Hepatocyte (in vitro differentiated cells): ENCODE results near the gene GABPA. TPM values are rescaled to one million over a fixed set of nuclear protein-coding genes. Genes with fewer than 3 reads are reported as not detected.

Experiments
- DNase-seq: peaks from one replicate; pipeline ENCODE4 v3.0.0-alpha.2; 2016; ENCODE audit warnings: low spot score
- H2AFZ ChIP-seq: fragments of 200-600 bp; sonication (generic); 2 replicates; pipeline ENCODE4 v1.6.0; 2016; ENCODE audit warnings: antibody characterized with exemption, mild to moderate bottlenecking
- H3K27ac ChIP-seq: fragments of 200-600 bp; sonication (generic); 2 replicates; pipeline ENCODE4 v1.5.1; 2016; ENCODE audit warnings: mild to moderate bottlenecking
- H3K27me3 ChIP-seq: fragments of 200-600 bp; sonication (generic); 2 replicates; pipeline ENCODE4 v1.6.1; 2016
- H3K36me3 ChIP-seq: fragments of 200-600 bp; sonication (generic); replicated peaks from 2 replicates; pipeline ENCODE4 v1.5.1; 2016; ENCODE audit warnings: low read depth; ENCODE audit not compliant: insufficient read depth
- H3K4me1 ChIP-seq: fragments of 200-600 bp; sonication (generic); 2 replicates; pipeline ENCODE4 v1.5.1; 2016; ENCODE audit warnings: mild to moderate bottlenecking, moderate library complexity; ENCODE audit not compliant: insufficient read depth
- H3K4me2 ChIP-seq: fragments of 200-600 bp; sonication (generic); 2 replicates; pipeline ENCODE4 v1.6.0; 2016
- H3K4me3 ChIP-seq: fragments of 200-600 bp; sonication (generic); 2 replicates; pipeline ENCODE4 v1.5.1; 2016; ENCODE audit warnings: mild to moderate bottlenecking
- H3K79me2 ChIP-seq: fragments of 200-600 bp; sonication (generic); 2 replicates; pipeline ENCODE4 v1.6.0; 2017; ENCODE audit warnings: mild to moderate bottlenecking
- H3K9me2 ChIP-seq: fragments of 200-600 bp; sonication (generic); replicated peaks from 2 replicates; pipeline ENCODE4 v1.6.0; 2017; ENCODE audit warnings: mild to moderate bottlenecking; ENCODE audit not compliant: insufficient read depth
- H3K9me3 ChIP-seq: fragments of 200-600 bp; sonication (generic); 2 replicates; pipeline ENCODE4 v1.5.1; 2016; ENCODE audit warnings: low read depth, mild to moderate bottlenecking
- H4K20me1 ChIP-seq: fragments of 200-600 bp; sonication (generic); 2 replicates; pipeline ENCODE4 v1.6.0; 2016; ENCODE audit warnings: mild to moderate bottlenecking; ENCODE audit not compliant: insufficient read depth, poor library complexity, severe bottlenecking
- EZH2 ChIP-seq: fragments of 200-600 bp; sonication (generic); IDR thresholded peaks from 2 replicates; pipeline ENCODE4 v1.6.1; 2016; ENCODE audit warnings: antibody characterized with exemption, mild to moderate bottlenecking, borderline replicate concordance
- EZH2phosphoT487 ChIP-seq: fragments of 200-600 bp; sonication (generic); IDR thresholded peaks from one replicate; pipeline ENCODE4 v1.6.1; 2018; ENCODE audit warnings: antibody characterized with exemption, mild to moderate bottlenecking, low read depth, moderate library complexity; ENCODE audit not compliant: unreplicated experiment, severe bottlenecking
- WGBS: methylation state at CpG from one replicate; pipeline ENCODE4 v1.1.6; 2016; ENCODE audit warnings: low lambda C conversion rate; ENCODE audit errors: missing lambda C conversion rate; 5-methylcytosine and 5-hydroxymethylcytosine counted together
- polyA plus RNA-seq: library from polyadenylated mRNA; unstranded; fragments of >200 nt; fragmentation: Nextera tagmentation; extraction: Ambion mirVana; gene quantifications from 2 replicates; pipeline ENCODE4 v1.2.1, GENCODE V29; 2016
- total RNA-seq: library from RNA; depleted of rRNA; stranded (reverse); fragments of >200 nt; gene quantifications from 2 replicates; pipeline ENCODE4 v1.2.3, GENCODE V29; 2014
- TF ChIP-seq, protein P1 (sequence below): fragments of 200-600 bp; sonication (generic); IDR thresholded peaks from 2 replicates; pipeline ENCODE4 v1.5.1; 2016; ENCODE audit warnings: antibody characterized with exemption, mild to moderate bottlenecking; ENCODE audit not compliant: poor library complexity

GABPA gene
- total and polyA plus RNA-seq, 2 experiments from 2014 or later: 10.7 to 29.8 TPM

DNA sequence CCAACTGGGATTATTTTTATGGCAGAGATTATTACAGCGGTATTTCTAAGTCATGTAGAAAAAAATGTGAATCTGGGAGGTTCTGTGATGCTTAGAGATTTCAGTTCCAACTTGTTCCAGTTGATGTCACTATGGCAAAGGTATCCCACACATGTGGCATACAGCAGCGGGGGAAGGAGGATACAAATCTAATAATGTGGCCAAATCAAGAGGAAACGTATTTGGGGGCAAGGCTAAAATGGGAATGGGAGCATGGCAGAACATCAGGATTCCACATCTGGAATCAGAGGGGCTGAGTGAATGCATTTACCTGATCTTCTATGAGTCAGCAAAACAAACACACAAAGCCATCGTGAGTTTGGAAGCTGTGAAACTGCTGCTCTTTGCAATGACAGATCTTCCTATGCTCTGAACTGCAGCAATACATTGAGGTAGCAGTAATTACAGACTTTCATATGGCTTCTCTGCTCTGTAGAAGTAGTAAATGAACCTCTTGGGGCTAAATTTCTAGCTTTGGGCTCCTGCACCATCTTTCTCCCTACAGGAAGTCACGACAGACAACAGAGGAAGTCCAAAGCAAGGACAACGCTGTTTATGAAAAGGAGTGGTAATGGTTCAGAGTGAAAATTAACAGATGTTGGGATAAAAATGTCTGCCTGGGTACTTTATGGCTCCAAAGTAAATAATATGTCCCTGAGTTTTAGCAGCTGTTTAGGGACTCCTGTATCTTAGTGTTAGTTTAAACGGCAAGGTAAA lies 55.5 kb downstream of the GABPA start:
- Histone ChIP-seq H4K20me1 (no peaks in the 10 kb centered on the region), H3K79me2 (no peaks in the 10 kb centered on the region), H3K36me3 (no peaks in the 10 kb centered on the region), H2AFZ (peak overlapping the region; percentile 72), H3K9me3 (no peaks in the 10 kb centered on the region), H3K4me3 (peak overlapping the region; percentile 2), H3K9me2 (no peaks in the 10 kb centered on the region), H3K4me1 (no peaks in the 10 kb centered on the region), H3K4me2 (peak overlapping the region; percentile 75), H3K27ac (peak overlapping the region; percentile 63), H3K27me3 (no peaks in the 10 kb centered on the region)
- DNase-seq: peak; percentile 55
- no peak for TF ChIP-seq EZH2phosphoT487
- TF ChIP-seq, protein P1, sequence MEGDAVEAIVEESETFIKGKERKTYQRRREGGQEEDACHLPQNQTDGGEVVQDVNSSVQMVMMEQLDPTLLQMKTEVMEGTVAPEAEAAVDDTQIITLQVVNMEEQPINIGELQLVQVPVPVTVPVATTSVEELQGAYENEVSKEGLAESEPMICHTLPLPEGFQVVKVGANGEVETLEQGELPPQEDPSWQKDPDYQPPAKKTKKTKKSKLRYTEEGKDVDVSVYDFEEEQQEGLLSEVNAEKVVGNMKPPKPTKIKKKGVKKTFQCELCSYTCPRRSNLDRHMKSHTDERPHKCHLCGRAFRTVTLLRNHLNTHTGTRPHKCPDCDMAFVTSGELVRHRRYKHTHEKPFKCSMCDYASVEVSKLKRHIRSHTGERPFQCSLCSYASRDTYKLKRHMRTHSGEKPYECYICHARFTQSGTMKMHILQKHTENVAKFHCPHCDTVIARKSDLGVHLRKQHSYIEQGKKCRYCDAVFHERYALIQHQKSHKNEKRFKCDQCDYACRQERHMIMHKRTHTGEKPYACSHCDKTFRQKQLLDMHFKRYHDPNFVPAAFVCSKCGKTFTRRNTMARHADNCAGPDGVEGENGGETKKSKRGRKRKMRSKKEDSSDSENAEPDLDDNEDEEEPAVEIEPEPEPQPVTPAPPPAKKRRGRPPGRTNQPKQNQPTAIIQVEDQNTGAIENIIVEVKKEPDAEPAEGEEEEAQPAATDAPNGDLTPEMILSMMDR: peak; percentile 57
- 30% methylated on average over 7 of the region's 7 CpGs for WGBS

- Histone ChIP-seq H3K9me2 (no peaks in the 10 kb centered on the region), H4K20me1 (no peaks in the 10 kb centered on the region), H3K27ac (peak overlapping the region; percentile 63), H3K9me3 (no peaks in the 10 kb centered on the region), H3K4me2 (peak overlapping the region; percentile 75), H3K27me3 (no peaks in the 10 kb centered on the region), H3K36me3 (no peaks in the 10 kb centered on the region), H2AFZ (peak overlapping the region; percentile 72), H3K4me3 (no peak overlapping the region), H3K79me2 (no peaks in the 10 kb centered on the region), H3K4me1 (no peaks in the 10 kb centered on the region)
- TF ChIP-seq, protein P1: no peak
- TF ChIP-seq EZH2phosphoT487: no peak
- TF ChIP-seq EZH2: no peak
- no peak for DNase-seq
Measured at GRCh38 chr21:25790878-25791204, 56.1 kb downstream of the GABPA start.

GRCh38 chr21:25791319-25791718 lies 56.5 kb downstream of the GABPA start:
- 84% methylated on average over 1 of the region's 1 CpG for WGBS
- no peaks in the 10 kb centered on the region for H3K9me2 ChIP-seq
- H3K4me3 ChIP-seq: no peak overlapping the region
- H3K27ac ChIP-seq: no peak overlapping the region
- no peaks in the 10 kb centered on the region for H4K20me1 ChIP-seq
- H3K36me3 ChIP-seq: no peaks in the 10 kb centered on the region
- peak overlapping the region; percentile 72 for H2AFZ ChIP-seq
- H3K4me2 ChIP-seq: peak overlapping the region; percentile 75
- H3K79me2 ChIP-seq: no peaks in the 10 kb centered on the region
- no peaks in the 10 kb centered on the region for H3K4me1 ChIP-seq
- no peak for DNase-seq
- no peaks in the 10 kb centered on the region for H3K27me3 ChIP-seq
- no peaks in the 10 kb centered on the region for H3K9me3 ChIP-seq
- TF ChIP-seq, protein P1: peak; percentile 3
- TF ChIP-seq EZH2phosphoT487 (no peak), EZH2 (no peak)
